H9 (cell line): ENCODE results near the gene IDE. TPM values are rescaled to one million over a fixed set of nuclear protein-coding genes. Genes with fewer than 3 reads are reported as not detected.

Experiments
- DNase-seq: peaks from one replicate; pipeline ENCODE4 v3.0.0-alpha.2; 2017
- H2AFZ ChIP-seq: one replicate; pipeline ENCODE4 v1.6.1; 2013; ENCODE audit warnings: mild to moderate bottlenecking, low read length, control low read depth, moderate library complexity
- H2AK5ac ChIP-seq: 2 replicates; pipeline ENCODE4 v1.6.1; 2013; ENCODE audit warnings: low read length, control low read depth, mixed read lengths; ENCODE audit not compliant: insufficient read length
- H2BK120ac ChIP-seq: one replicate; pipeline ENCODE4 v1.6.1; 2013; ENCODE audit warnings: low read depth, mild to moderate bottlenecking, low read length, control low read depth, inconsistent platforms; ENCODE audit not compliant: poor library complexity, severe bottlenecking
- H2BK12ac ChIP-seq: 2 replicates; pipeline ENCODE4 v1.6.1; 2013; ENCODE audit warnings: low read length, control low read depth, mixed read lengths, low read depth; ENCODE audit not compliant: insufficient read length
- H2BK15ac ChIP-seq: 2 replicates; pipeline ENCODE4 v1.6.1; 2013; ENCODE audit warnings: low read depth, low read length, control low read depth
- H2BK20ac ChIP-seq: one replicate; pipeline ENCODE4 v1.6.1; 2013; ENCODE audit warnings: low read depth, mild to moderate bottlenecking, low read length, control low read depth, inconsistent platforms; ENCODE audit not compliant: poor library complexity, severe bottlenecking
- H2BK5ac ChIP-seq: 2 replicates; pipeline ENCODE4 v1.6.1; 2013; ENCODE audit warnings: low read length, control low read depth, mixed read lengths; ENCODE audit not compliant: insufficient read length
- H3K14ac ChIP-seq: 2 replicates; pipeline ENCODE4 v1.6.1; 2013; ENCODE audit warnings: low read length, control low read depth; ENCODE audit not compliant: insufficient read depth
- H3K18ac ChIP-seq: 2 replicates; pipeline ENCODE4 v1.6.1; 2013; ENCODE audit warnings: low read depth, mild to moderate bottlenecking, mixed read lengths, low read length, control low read depth; ENCODE audit not compliant: insufficient read length
- H3K23ac ChIP-seq: 2 replicates; pipeline ENCODE4 v1.6.1; 2013; ENCODE audit warnings: low read length, control low read depth, mixed read lengths, low read depth; ENCODE audit not compliant: insufficient read length
- H3K23me2 ChIP-seq: 2 replicates; pipeline ENCODE4 v1.6.1; 2013; ENCODE audit warnings: low read depth, mild to moderate bottlenecking, mixed read lengths, low read length, control low read depth; ENCODE audit not compliant: insufficient read length, poor library complexity, severe bottlenecking
- H3K27ac ChIP-seq: 2 replicates; pipeline ENCODE4 v1.5.1; 2013; ENCODE audit warnings: low read length, control low read depth, mixed read lengths, low read depth; ENCODE audit not compliant: insufficient read length
- H3K27me3 ChIP-seq: 2 replicates; pipeline ENCODE4 v1.6.1; 2013; ENCODE audit warnings: low read length, control low read depth, inconsistent platforms; ENCODE audit not compliant: insufficient read depth
- H3K4ac ChIP-seq: 2 replicates; pipeline ENCODE4 v1.6.1; 2013; ENCODE audit warnings: low read depth, mild to moderate bottlenecking, control low read depth, inconsistent platforms, low read length, moderate library complexity
- H3K4me1 ChIP-seq: 2 replicates; pipeline ENCODE4 v1.6.1; 2013; ENCODE audit warnings: low read length, control low read depth, inconsistent platforms; ENCODE audit not compliant: insufficient read depth
- H3K4me2 ChIP-seq: 2 replicates; pipeline ENCODE4 v1.6.1; 2013; ENCODE audit warnings: low read length, control low read depth, mixed read lengths; ENCODE audit not compliant: insufficient read length, insufficient read depth
- H3K56ac ChIP-seq: 2 replicates; pipeline ENCODE4 v1.6.1; 2013; ENCODE audit warnings: low read depth, mild to moderate bottlenecking, mixed read lengths, low read length, control low read depth; ENCODE audit not compliant: insufficient read length
- H3K79me1 ChIP-seq: 2 replicates; pipeline ENCODE4 v1.6.1; 2013; ENCODE audit warnings: low read depth, mild to moderate bottlenecking, moderate library complexity, low read length, control low read depth, inconsistent platforms; ENCODE audit not compliant: insufficient read depth, poor library complexity, severe bottlenecking
- H3K79me2 ChIP-seq: 2 replicates; pipeline ENCODE4 v1.6.1; 2013; ENCODE audit warnings: low read length, control low read depth, inconsistent platforms; ENCODE audit not compliant: insufficient read depth
- H3K9ac ChIP-seq: 2 replicates; pipeline ENCODE4 v1.6.1; 2013; ENCODE audit warnings: low read length, control low read depth, mixed read lengths; ENCODE audit not compliant: insufficient read length; ENCODE audit errors: extremely low read depth
- H3K9me3 ChIP-seq: one replicate; pipeline ENCODE4 v1.6.1; 2013; ENCODE audit warnings: low read depth, low read length, inconsistent platforms; ENCODE audit not compliant: control insufficient read depth
- H3T11ph ChIP-seq: one replicate; pipeline ENCODE4 v1.6.1; 2013; ENCODE audit warnings: mild to moderate bottlenecking, low read length, control low read depth, inconsistent platforms
- H4K20me1 ChIP-seq: one replicate; pipeline ENCODE4 v1.6.1; 2013; ENCODE audit not compliant: control insufficient read depth, insufficient read length, insufficient read depth
- H4K5ac ChIP-seq: 2 replicates; pipeline ENCODE4 v1.6.1; 2013; ENCODE audit warnings: low read depth, mild to moderate bottlenecking, mixed read lengths, low read length, control low read depth; ENCODE audit not compliant: insufficient read length
- H4K8ac ChIP-seq: replicated peaks from 2 replicates; pipeline ENCODE4 v1.6.1; 2013; ENCODE audit warnings: low read length, control low read depth, mixed read lengths, low read depth; ENCODE audit not compliant: insufficient read length
- H4K91ac ChIP-seq: 2 replicates; pipeline ENCODE4 v1.6.1; 2013; ENCODE audit warnings: low read depth, mild to moderate bottlenecking, moderate library complexity, mixed read lengths, low read length, control low read depth; ENCODE audit not compliant: insufficient read length
- H3K27ac Mint-ChIP-seq, 3 experiments: 2 replicates in 2 of 3; 3 replicates in 1 of 3; pipeline ENCODE4 v1.8.0; 2020 to 2021; ENCODE audit warnings: mixed read lengths in 3 of 3, mild to moderate bottlenecking in 1 of 3, moderate library complexity in 1 of 3
- H3K27me3 Mint-ChIP-seq: 2 replicates; pipeline ENCODE4 v1.8.0; 2021; ENCODE audit warnings: low read depth, mild to moderate bottlenecking, moderate library complexity, mixed read lengths
- H3K36me3 Mint-ChIP-seq, 3 experiments: 2 replicates in 2 of 3; 3 replicates in 1 of 3; pipeline ENCODE4 v1.8.0; 2020 to 2021; ENCODE audit warnings: low read depth in 3 of 3, mixed read lengths in 3 of 3; ENCODE audit not compliant: insufficient read depth in 1 of 3
- H3K4me1 Mint-ChIP-seq, 2 experiments: 2 replicates each; pipeline ENCODE4 v1.8.0; 2020; ENCODE audit warnings: mixed read lengths in 2 of 2
- H3K4me3 Mint-ChIP-seq, 2 experiments: 2 replicates in 1 of 2; 3 replicates in 1 of 2; pipeline ENCODE4 v1.8.0; 2020 to 2021; ENCODE audit warnings: mild to moderate bottlenecking in 2 of 2, mixed read lengths in 2 of 2, moderate library complexity in 1 of 2
- H3K9me3 Mint-ChIP-seq, 2 experiments: 2 replicates in 1 of 2; 3 replicates in 1 of 2; pipeline ENCODE4 v1.8.0; 2020; ENCODE audit warnings: mild to moderate bottlenecking in 2 of 2, mixed read lengths in 2 of 2, moderate library complexity in 1 of 2
- WGBS: extraction: QIAGEN DNeasy Blood & Tissue Kit; methylation state at CpG from one replicate; pipeline ENCODE4 v1.1.7; 2013; ENCODE audit warnings: missing lambda C conversion rate, low lambda C conversion rate, mixed read lengths; ENCODE audit not compliant: insufficient read length; ENCODE audit errors: extremely low coverage; 5-methylcytosine and 5-hydroxymethylcytosine counted together
- total RNA-seq: library from RNA; stranded (reverse); gene quantifications from 2 replicates; pipeline ENCODE4 v1.2.1, GENCODE V29; 2021
- TF ChIP-seq, protein P1 (sequence below): fragments of 200-600 bp; sonication (generic); conservative IDR thresholded peaks from 3 replicates; pipeline ENCODE4 v1.8.0; 2021; ENCODE audit warnings: antibody characterized with exemption, mild to moderate bottlenecking

Gene IDE
- total RNA-seq, 1 experiment from 2014 or later, result 48.9 TPM

DNA sequence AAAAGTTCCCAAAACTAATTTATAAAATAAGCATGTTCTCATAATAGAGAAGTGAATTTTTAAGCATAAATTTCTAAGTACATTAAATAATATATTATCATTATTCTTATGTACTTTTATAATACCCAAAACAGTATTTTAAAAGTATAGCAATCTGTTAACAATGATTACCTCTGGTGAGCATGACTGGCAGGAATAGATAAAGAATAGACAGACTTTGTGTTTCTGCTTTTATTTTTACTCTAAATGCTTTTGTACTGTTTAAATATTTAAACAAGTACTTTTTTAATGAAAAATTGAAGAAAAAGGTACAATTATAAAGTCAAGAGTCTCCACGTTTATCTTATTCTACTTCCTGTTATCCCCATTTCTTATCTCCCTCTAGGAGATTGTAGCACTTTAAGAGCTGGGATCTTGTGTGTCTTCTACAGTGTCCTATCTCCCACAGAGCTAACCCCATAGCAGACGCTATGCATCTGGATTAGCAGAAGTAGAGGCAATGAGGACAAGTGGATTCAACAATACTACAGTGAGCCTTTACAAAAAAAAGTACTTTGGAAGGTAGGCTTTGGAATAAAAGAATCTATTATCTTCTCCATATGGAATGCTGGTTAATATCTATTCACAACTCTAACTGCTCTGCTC is 42.9 kb downstream of the IDE start:
- DNase-seq, result no peak
- Histone ChIP-seq H4K20me1 (no peaks in the 10 kb centered on the region), H2BK20ac (no peak overlapping the region), H2BK120ac (no peak overlapping the region), H3K56ac (no peak overlapping the region), H3K14ac (no peak overlapping the region), H3K79me1 (no peaks in the 10 kb centered on the region), H3K9me3 (no peaks in the 10 kb centered on the region), H4K5ac (no peak overlapping the region), H2BK15ac (no peak overlapping the region), H3K27me3 (no peaks in the 10 kb centered on the region), H3K4ac (no peak overlapping the region), H4K91ac (no peak overlapping the region), H3K18ac (no peak overlapping the region), H2BK12ac (no peak overlapping the region), H2AK5ac (no peak overlapping the region), H2BK5ac (no peak overlapping the region), H3T11ph (no peak overlapping the region), H3K27ac (no peak overlapping the region), H3K4me2 (no peak overlapping the region), H3K79me2 (no peaks in the 10 kb centered on the region), H3K9ac (no peak overlapping the region), H2AFZ (no peak overlapping the region), H3K23ac (no peak overlapping the region), H3K23me2 (no peaks in the 10 kb centered on the region), H3K4me1 (no peaks in the 10 kb centered on the region), H4K8ac (no peak overlapping the region)
- H3K27ac Mint-ChIP-seq, result no peak overlapping the region
- WGBS, result no CpG with 5 or more reads among the region's 2 CpGs
- TF ChIP-seq, protein P1, sequence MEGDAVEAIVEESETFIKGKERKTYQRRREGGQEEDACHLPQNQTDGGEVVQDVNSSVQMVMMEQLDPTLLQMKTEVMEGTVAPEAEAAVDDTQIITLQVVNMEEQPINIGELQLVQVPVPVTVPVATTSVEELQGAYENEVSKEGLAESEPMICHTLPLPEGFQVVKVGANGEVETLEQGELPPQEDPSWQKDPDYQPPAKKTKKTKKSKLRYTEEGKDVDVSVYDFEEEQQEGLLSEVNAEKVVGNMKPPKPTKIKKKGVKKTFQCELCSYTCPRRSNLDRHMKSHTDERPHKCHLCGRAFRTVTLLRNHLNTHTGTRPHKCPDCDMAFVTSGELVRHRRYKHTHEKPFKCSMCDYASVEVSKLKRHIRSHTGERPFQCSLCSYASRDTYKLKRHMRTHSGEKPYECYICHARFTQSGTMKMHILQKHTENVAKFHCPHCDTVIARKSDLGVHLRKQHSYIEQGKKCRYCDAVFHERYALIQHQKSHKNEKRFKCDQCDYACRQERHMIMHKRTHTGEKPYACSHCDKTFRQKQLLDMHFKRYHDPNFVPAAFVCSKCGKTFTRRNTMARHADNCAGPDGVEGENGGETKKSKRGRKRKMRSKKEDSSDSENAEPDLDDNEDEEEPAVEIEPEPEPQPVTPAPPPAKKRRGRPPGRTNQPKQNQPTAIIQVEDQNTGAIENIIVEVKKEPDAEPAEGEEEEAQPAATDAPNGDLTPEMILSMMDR, result no peak
- no peaks in the 10 kb centered on the region for H3K4me1 Mint-ChIP-seq
- no peak overlapping the region for H3K4me3 Mint-ChIP-seq
- H3K27me3 Mint-ChIP-seq, result no peaks in the 10 kb centered on the region
- peaks cover 14 to 45% (median 19%) of the 10 kb centered on the region in 3 experiments; a peak in 6 of 7 replicates for H3K36me3 Mint-ChIP-seq
- H3K9me3 Mint-ChIP-seq, result no peaks in the 10 kb centered on the region
